C4-2B (cell line): Measurements from ENCODE around the gene CR2.
A peak's percentile ranks its signal among the peaks of the same experiment; 100 is the strongest.

ENCODE experiments used
- H3K27ac ChIP-seq: fragments of 450-650 bp; 2 replicates; pipeline ENCODE4 v1.5.1; 2017
- CTCF ChIP-seq: fragments of 450-650 bp; conservative IDR thresholded peaks from 2 replicates; pipeline ENCODE4 v1.5.1; 2017; ENCODE audit warnings: mild to moderate bottlenecking
- ZFX ChIP-seq: fragments of 450-650 bp; IDR thresholded peaks from 2 replicates; pipeline ENCODE4 v1.6.1; 2017

Gene CR2

GRCh38 chr1:207497941-207498340 lies 43.8 kb downstream of the CR2 start:
- TF ChIP-seq ZFX: no peak
- TF ChIP-seq CTCF: no peak
- H3K27ac ChIP-seq: no peak overlapping the region

DNA sequence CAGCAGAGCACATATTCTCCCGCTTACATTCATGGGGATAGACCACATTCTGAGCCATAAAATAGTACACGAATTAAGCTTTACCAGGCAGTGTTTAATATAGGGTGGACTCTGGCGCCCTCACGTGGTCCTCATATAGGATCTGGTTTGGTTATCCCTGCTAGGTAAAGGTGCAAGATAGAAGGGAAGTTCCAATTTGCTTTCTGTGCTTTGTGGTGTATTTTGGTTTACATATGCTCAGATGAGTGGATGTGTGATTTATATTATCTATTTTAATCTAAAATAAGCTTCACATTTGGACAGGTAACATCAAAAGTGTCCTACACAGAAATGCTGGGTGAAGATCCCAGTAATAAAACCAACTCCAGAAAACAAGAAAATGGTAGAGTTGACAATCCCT lies 45.4 kb downstream of the CR2 start:
- TF ChIP-seq ZFX: no peak
- TF ChIP-seq CTCF: peak; percentile 89

DNA sequence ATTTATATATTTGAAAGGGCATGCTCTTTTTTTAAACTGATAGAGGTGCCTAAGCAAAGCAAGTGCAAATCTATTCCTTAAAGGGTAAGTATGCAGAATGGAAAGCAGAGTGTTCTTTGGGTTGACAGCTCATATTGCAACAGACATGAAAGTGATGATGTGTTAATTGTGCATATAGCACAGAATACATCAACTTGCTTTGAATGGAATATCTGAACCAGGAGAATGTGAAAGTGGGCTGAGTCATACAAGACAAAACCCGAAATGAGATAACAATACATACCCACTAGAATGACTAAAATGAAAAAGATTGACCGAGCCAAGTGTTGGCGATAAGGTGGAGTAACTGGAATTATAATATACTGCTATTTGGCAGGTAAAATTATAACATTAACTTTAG lies 46.2 kb downstream of the CR2 start:
- no peak overlapping the region for H3K27ac ChIP-seq
- TF ChIP-seq ZFX (no peak), CTCF (no peak)

More for the DNA sequence above, 45.4 kb downstream of the CR2 start:
- H3K27ac ChIP-seq: no peak overlapping the region

DNA sequence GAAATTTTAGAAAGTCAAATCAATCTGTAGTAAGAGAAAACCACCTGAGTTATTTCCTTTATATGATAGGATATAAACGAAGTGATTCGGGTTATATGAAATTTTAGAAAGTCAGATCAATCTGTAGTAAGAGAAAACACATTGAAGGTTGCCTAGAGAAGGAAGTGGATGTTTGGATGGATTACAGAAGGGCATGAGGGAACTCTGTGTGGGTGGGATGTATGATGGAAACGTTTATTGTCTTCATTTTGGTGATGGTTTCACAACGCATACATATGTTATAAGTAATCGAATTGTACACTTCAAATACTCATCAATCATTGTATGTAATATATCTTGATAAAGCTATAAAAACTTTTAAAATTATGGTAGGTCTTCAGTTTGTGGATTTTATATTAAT lies 46.9 kb downstream of the CR2 start:
- TF ChIP-seq CTCF (no peak), ZFX (no peak)

GRCh38 chr1:207502726-207503125 lies 48.6 kb downstream of the CR2 start:
- TF ChIP-seq CTCF: no peak
- TF ChIP-seq ZFX: no peak
- H3K27ac ChIP-seq: no peak overlapping the region

More for the DNA sequence above, 46.9 kb downstream of the CR2 start:
- no peak overlapping the region for H3K27ac ChIP-seq

GRCh38 chr1:207503950-207504349 lies 49.8 kb downstream of the CR2 start:
- no peak for TF ChIP-seq ZFX
- TF ChIP-seq CTCF: no peak
- no peak overlapping the region for H3K27ac ChIP-seq

- TF ChIP-seq ZFX (no peak), CTCF (no peak)
- no peak overlapping the region for H3K27ac ChIP-seq
These were observed 50.3 kb downstream of the CR2 start for GRCh38 chr1:207504438-207504837.
